IPS DF 6.9 (cell line): ENCODE measurements around the gene URM1.
"Not testable (repeated sequence)": the region's sequence is repeated elsewhere in the genome, so short reads cannot be mapped to it uniquely, and the experiment has no call there.

ENCODE experiments used
- DNase-seq: peaks from one replicate; pipeline ENCODE4 v3.0.0-alpha.2; 2013; ENCODE audit warnings: low read depth, low spot score
- H3K27ac ChIP-seq: one replicate; pipeline ENCODE4 v1.5.1; 2013; ENCODE audit warnings: low read length, control low read depth
- H3K27me3 ChIP-seq: 2 replicates; pipeline ENCODE4 v1.6.1; 2013; ENCODE audit warnings: mild to moderate bottlenecking, low read length; ENCODE audit not compliant: control insufficient read depth, insufficient read depth
- H3K36me3 ChIP-seq: 2 replicates; pipeline ENCODE4 v1.6.1; 2013; ENCODE audit warnings: low read length; ENCODE audit not compliant: control insufficient read depth, insufficient read depth
- H3K4me1 ChIP-seq: 2 replicates; pipeline ENCODE4 v1.6.1; 2013; ENCODE audit warnings: low read length; ENCODE audit not compliant: control insufficient read depth, insufficient read depth
- H3K4me3 ChIP-seq: 2 replicates; pipeline ENCODE4 v1.5.1; 2013; ENCODE audit warnings: mild to moderate bottlenecking, low read length
- H3K9me3 ChIP-seq: 2 replicates; pipeline ENCODE4 v1.6.1; 2013; ENCODE audit warnings: low read length, inconsistent platforms; ENCODE audit not compliant: control insufficient read depth, insufficient read depth
- WGBS: extraction: QIAGEN DNeasy Blood & Tissue Kit; methylation state at CpG from one replicate; pipeline ENCODE4 v1.1.7; 2013; ENCODE audit warnings: mixed read lengths, missing lambda C conversion rate; ENCODE audit not compliant: insufficient read length, insufficient coverage; 5-methylcytosine and 5-hydroxymethylcytosine counted together

URM1 gene

GRCh38 chr9:128337936-128338335 is 33.2 kb upstream of the URM1 start:
- WGBS, result no CpG with 5 or more reads among the region's 7 CpGs
- no peak overlapping the region for H3K27ac ChIP-seq
- H3K9me3 ChIP-seq, result no peaks in the 10 kb centered on the region
- no peaks in the 10 kb centered on the region for H3K27me3 ChIP-seq
- H3K4me3 ChIP-seq, result no peak overlapping the region
- H3K36me3 ChIP-seq, result no peaks in the 10 kb centered on the region
- no peak for DNase-seq
- H3K4me1 ChIP-seq, result no peaks in the 10 kb centered on the region

GRCh38 chr9:128338852-128339614 is 32.1 kb upstream of the URM1 start:
- not testable (repeated sequence) for H3K9me3 ChIP-seq, H3K36me3 ChIP-seq
- WGBS, result no CpG with 5 or more reads among the region's 15 CpGs

GRCh38 chr9:128339761-128340690 is 31.1 kb upstream of the URM1 start, which contains the start of gene SLC27A4:
TSS of gene SLC27A4 (plus strand) at chr9:128340527. CDS start at chr9:128343133, 2,606 bp downstream.
- H3K9me3 ChIP-seq, result no peaks in the 10 kb centered on the region
- H3K4me3 ChIP-seq, result peak within 1 kb of the TSS; percentile 91
- peak; percentile 90 for DNase-seq
- H3K36me3 ChIP-seq, result no peaks in the 10 kb centered on the region
- no peak within 1 kb of the TSS for H3K27ac ChIP-seq
- no peaks in the 10 kb centered on the region for H3K27me3 ChIP-seq
- no CpG with 5 or more reads among the region's 75 CpGs for WGBS
- H3K4me1 ChIP-seq, result no peaks in the 10 kb centered on the region

More at GRCh38 chr9:128338852-128339614, 32.1 kb upstream of the URM1 start:
- not testable (repeated sequence) for H3K27ac ChIP-seq, H3K27me3 ChIP-seq, H3K4me3 ChIP-seq, DNase-seq, H3K4me1 ChIP-seq

- WGBS, result no CpG with 5 or more reads among the region's 48 CpGs
- peak overlapping the region; percentile 91 for H3K4me3 ChIP-seq
- peaks cover 5% of the 10 kb centered on the region for H3K36me3 ChIP-seq
- H3K4me1 ChIP-seq, result no peaks in the 10 kb centered on the region
- H3K9me3 ChIP-seq, result no peaks in the 10 kb centered on the region
- no peak for DNase-seq
- no peaks in the 10 kb centered on the region for H3K27me3 ChIP-seq
- no peak overlapping the region for H3K27ac ChIP-seq
Observed at GRCh38 chr9:128340691-128341434, 30.3 kb upstream of the URM1 start.

- no CpG with 5 or more reads among the region's 13 CpGs for WGBS
- no peaks in the 10 kb centered on the region for H3K27me3 ChIP-seq
- H3K36me3 ChIP-seq, result peaks cover 5% of the 10 kb centered on the region
- no peaks in the 10 kb centered on the region for H3K4me1 ChIP-seq
- H3K4me3 ChIP-seq, result peak overlapping the region; percentile 91; the same call in 1 of the 2 replicates
- H3K9me3 ChIP-seq, result no peaks in the 10 kb centered on the region
- DNase-seq, result no peak
- no peak overlapping the region for H3K27ac ChIP-seq
Observed at GRCh38 chr9:128341435-128341849, 29.7 kb upstream of the URM1 start.

- WGBS, result no CpG with 5 or more reads among the region's 8 CpGs
- H3K4me3 ChIP-seq, result no peak overlapping the region
- no peaks in the 10 kb centered on the region for H3K9me3 ChIP-seq
- H3K36me3 ChIP-seq, result peaks cover 6% of the 10 kb centered on the region
- H3K27ac ChIP-seq, result no peak overlapping the region
- DNase-seq, result no peak
- H3K27me3 ChIP-seq, result no peaks in the 10 kb centered on the region
- H3K4me1 ChIP-seq, result no peaks in the 10 kb centered on the region
Observed at GRCh38 chr9:128342971-128343680, 28.0 kb upstream of the URM1 start.

- H3K27me3 ChIP-seq, result no peaks in the 10 kb centered on the region
- peaks cover 10% of the 10 kb centered on the region for H3K36me3 ChIP-seq
- no peaks in the 10 kb centered on the region for H3K4me1 ChIP-seq
- H3K27ac ChIP-seq, result no peak overlapping the region
- no peak overlapping the region for H3K4me3 ChIP-seq
- no CpG with 5 or more reads among the region's 4 CpGs for WGBS
- DNase-seq, result no peak
- H3K9me3 ChIP-seq, result no peaks in the 10 kb centered on the region
Observed at GRCh38 chr9:128343855-128344254, 27.3 kb upstream of the URM1 start.

- no peak for DNase-seq
- no peaks in the 10 kb centered on the region for H3K27me3 ChIP-seq
- peaks cover 10% of the 10 kb centered on the region for H3K36me3 ChIP-seq
- H3K27ac ChIP-seq, result no peak overlapping the region
- no peaks in the 10 kb centered on the region for H3K9me3 ChIP-seq
- H3K4me1 ChIP-seq, result no peaks in the 10 kb centered on the region
- H3K4me3 ChIP-seq, result no peak overlapping the region
- no CpG with 5 or more reads among the region's 28 CpGs for WGBS
Observed at GRCh38 chr9:128344931-128345605, 26.1 kb upstream of the URM1 start.

GRCh38 chr9:128349125-128349524 is 22.0 kb upstream of the URM1 start:
- Histone ChIP-seq H3K27me3 (no peaks in the 10 kb centered on the region), H3K4me3 (no peak overlapping the region), H3K27ac (no peak overlapping the region), H3K9me3 (no peaks in the 10 kb centered on the region), H3K36me3 (peaks cover 10% of the 10 kb centered on the region), H3K4me1 (no peaks in the 10 kb centered on the region)
- no CpG with 5 or more reads among the region's 2 CpGs for WGBS
- DNase-seq, result no peak
